Right lobe of liver (tissue), 4 donors: ENCODE data around the gene H3-3A.

Experiments used
- POLR2A ChIP-seq: fragments of 450-650 bp; IDR thresholded peaks from one replicate; pipeline ENCODE4 v1.6.1; 2017; ENCODE audit warnings: antibody characterized with exemption, mild to moderate bottlenecking
- TF ChIP-seq, protein P1 (sequence below), 4 donors: fragments of 200-600 bp in 3 of 4; fragments of 450-650 bp in 1 of 4; IDR thresholded peaks; one replicate each; pipeline versions ENCODE4 v1.5.1 to v1.8.0; 2016 to 2022; ENCODE audit warnings: antibody characterized with exemption in 4 of 4, mild to moderate bottlenecking in 2 of 4
- donor health status: DM: no; HTN: no; CAD: no.
- donor health status: DM: no; HTN: no; CAD: no.
- donor health status: DM: no; HTN: yes; CAD: no.

DNA sequence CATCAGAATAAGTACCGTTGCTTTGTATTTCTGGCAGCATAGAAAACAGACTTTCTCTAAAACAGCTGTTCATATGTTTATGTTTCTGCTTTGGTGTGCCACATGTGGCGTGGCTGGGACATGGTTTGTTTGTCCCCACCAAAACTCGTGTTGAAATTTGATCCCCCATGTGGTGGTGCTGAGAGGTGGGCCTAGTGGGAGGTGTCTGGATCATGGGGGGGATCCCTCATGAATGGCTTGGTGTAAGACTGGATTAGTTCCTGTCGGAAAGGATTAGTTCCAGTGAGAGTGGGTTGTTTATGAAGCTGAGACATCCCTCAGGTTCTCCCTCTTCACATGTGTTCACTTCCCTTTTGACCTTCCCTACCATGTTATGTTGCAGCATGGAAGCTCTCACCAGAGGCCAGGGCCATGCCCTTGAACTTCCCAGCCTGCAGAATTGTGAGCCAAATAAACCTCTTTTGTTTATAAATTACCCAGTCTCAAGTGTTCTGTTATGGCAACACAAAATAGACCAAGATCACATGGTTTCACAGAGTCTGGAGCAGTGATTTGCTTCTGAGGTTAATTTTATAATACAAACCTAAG, 17.9 kb upstream of the H3-3A start:
- TF ChIP-seq, protein P1, sequence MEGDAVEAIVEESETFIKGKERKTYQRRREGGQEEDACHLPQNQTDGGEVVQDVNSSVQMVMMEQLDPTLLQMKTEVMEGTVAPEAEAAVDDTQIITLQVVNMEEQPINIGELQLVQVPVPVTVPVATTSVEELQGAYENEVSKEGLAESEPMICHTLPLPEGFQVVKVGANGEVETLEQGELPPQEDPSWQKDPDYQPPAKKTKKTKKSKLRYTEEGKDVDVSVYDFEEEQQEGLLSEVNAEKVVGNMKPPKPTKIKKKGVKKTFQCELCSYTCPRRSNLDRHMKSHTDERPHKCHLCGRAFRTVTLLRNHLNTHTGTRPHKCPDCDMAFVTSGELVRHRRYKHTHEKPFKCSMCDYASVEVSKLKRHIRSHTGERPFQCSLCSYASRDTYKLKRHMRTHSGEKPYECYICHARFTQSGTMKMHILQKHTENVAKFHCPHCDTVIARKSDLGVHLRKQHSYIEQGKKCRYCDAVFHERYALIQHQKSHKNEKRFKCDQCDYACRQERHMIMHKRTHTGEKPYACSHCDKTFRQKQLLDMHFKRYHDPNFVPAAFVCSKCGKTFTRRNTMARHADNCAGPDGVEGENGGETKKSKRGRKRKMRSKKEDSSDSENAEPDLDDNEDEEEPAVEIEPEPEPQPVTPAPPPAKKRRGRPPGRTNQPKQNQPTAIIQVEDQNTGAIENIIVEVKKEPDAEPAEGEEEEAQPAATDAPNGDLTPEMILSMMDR (IDR thresholded peaks at IDR 0.05), result no peak
- TF ChIP-seq POLR2A, result no peak
